Measurements from ENCODE around the gene SOS2. TPM values are rescaled to one million over a fixed set of nuclear protein-coding genes. Genes with fewer than 3 reads are reported as not detected.

Gene SOS2
- total RNA-seq, 1 experiment from 2014 or later: 11.7 TPM

DNA sequence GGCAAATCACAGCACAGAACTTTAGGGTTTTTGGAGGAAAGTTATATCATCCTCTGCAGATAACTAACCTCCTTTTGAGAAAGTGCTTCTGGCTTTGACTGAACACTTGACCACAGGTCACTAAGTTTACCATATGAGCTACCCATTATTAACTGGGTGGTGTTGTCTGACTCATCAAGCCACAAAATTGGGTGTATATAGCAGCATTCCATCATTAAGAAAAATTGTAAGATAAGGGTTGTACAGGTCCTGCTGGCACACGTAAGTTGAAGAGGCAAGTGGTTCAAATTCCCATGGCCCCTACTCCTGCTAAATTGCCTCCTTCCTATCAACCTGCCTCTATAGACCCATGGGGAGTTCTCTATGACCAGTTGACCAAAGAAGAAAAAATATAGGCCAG, 41.1 kb upstream of the SOS2 start:
- H3K4me2 ChIP-seq (ENCODE audit: low read length): no peak overlapping the region
- ATAC-seq: no peak

GRCh38 chr14:50270932-50271331, 39.6 kb upstream of the SOS2 start:
- H3K79me2 ChIP-seq (ENCODE audit: insufficient read depth, low read length): no peaks in the 10 kb centered on the region
- peaks cover 0 to 6% of the 10 kb centered on the region in 2 experiments; a peak in 1 of 4 replicates for H3K36me3 ChIP-seq (ENCODE audit: control insufficient read depth in 1 of 2, insufficient read depth in 2 of 2, low read length in 2 of 2)
- no peaks in the 10 kb centered on the region for H3K4me1 ChIP-seq (ENCODE audit: control insufficient read depth in 1 of 2, insufficient read depth in 2 of 2, low read length in 2 of 2)
- CTCF ChIA-PET: no interaction called here
- no peak overlapping the region for H3K27ac ChIP-seq (ENCODE audit: low read depth, low read length)
- no peaks in the 10 kb centered on the region for H3K9me3 ChIP-seq (ENCODE audit: control insufficient read depth in 1 of 2, insufficient read depth in 1 of 2, low read depth in 1 of 2, low read length in 2 of 2)
- no TSS peak for BruUV-seq (replicated peaks)
- DNase-seq (ENCODE audit: low read depth, low spot score): no peak
- no peak overlapping the region for H2AFZ ChIP-seq (ENCODE audit: low read depth, low read length, poor library complexity, severe bottlenecking)
- no peak for ATAC-seq
- POLR2A ChIA-PET: no interaction called here
- intact Hi-C loops (cut with micrococcal nuclease): no loop called here
- RAD21 ChIA-PET (ENCODE audit: low non-redundant PET in 1 of 2, low total read pairs in 2 of 2, uncharacterized antibody in 2 of 2, unreplicated experiment in 2 of 2): no interaction called here
- H3K9me2 ChIP-seq (ENCODE audit: insufficient read depth): no peaks in the 10 kb centered on the region
- no peak overlapping the region for H3K9ac ChIP-seq (ENCODE audit: low read length)
- no peaks in the 10 kb centered on the region for H3K27me3 ChIP-seq (ENCODE audit: insufficient read depth, low read length)
- no peaks in the 10 kb centered on the region for H4K20me1 ChIP-seq (ENCODE audit: insufficient read depth)
- no peak overlapping the region for H3K4me2 ChIP-seq (ENCODE audit: low read length)
- H3K4me3 ChIP-seq (replicated peaks in 1 of 2; ENCODE audit: low read depth in 1 of 2, low read length in 2 of 2): no peak overlapping the region
- TF ChIP-seq FOSL1 (IDR thresholded peaks at IDR 0.05; ENCODE audit: low read depth): no peak
- TF ChIP-seq CBX3 (IDR thresholded peaks at IDR 0.05; ENCODE audit: low read depth): no peak
- no peak for TF ChIP-seq ZNF274 (IDR thresholded peaks at IDR 0.05; ENCODE audit: low read depth, low read length)
- TF ChIP-seq, protein P1, sequence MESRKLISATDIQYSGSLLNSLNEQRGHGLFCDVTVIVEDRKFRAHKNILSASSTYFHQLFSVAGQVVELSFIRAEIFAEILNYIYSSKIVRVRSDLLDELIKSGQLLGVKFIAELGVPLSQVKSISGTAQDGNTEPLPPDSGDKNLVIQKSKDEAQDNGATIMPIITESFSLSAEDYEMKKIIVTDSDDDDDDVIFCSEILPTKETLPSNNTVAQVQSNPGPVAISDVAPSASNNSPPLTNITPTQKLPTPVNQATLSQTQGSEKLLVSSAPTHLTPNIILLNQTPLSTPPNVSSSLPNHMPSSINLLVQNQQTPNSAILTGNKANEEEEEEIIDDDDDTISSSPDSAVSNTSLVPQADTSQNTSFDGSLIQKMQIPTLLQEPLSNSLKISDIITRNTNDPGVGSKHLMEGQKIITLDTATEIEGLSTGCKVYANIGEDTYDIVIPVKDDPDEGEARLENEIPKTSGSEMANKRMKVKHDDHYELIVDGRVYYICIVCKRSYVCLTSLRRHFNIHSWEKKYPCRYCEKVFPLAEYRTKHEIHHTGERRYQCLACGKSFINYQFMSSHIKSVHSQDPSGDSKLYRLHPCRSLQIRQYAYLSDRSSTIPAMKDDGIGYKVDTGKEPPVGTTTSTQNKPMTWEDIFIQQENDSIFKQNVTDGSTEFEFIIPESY (IDR thresholded peaks at IDR 0.05; ENCODE audit: extremely low read depth, insufficient replicate concordance, low read length): no peak
- TF ChIP-seq, protein P2, sequence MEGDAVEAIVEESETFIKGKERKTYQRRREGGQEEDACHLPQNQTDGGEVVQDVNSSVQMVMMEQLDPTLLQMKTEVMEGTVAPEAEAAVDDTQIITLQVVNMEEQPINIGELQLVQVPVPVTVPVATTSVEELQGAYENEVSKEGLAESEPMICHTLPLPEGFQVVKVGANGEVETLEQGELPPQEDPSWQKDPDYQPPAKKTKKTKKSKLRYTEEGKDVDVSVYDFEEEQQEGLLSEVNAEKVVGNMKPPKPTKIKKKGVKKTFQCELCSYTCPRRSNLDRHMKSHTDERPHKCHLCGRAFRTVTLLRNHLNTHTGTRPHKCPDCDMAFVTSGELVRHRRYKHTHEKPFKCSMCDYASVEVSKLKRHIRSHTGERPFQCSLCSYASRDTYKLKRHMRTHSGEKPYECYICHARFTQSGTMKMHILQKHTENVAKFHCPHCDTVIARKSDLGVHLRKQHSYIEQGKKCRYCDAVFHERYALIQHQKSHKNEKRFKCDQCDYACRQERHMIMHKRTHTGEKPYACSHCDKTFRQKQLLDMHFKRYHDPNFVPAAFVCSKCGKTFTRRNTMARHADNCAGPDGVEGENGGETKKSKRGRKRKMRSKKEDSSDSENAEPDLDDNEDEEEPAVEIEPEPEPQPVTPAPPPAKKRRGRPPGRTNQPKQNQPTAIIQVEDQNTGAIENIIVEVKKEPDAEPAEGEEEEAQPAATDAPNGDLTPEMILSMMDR (IDR thresholded peaks at IDR 0.05 in 2 of 3, conservative IDR thresholded peaks at IDR 0.05 in 1 of 3; ENCODE audit: borderline replicate concordance in 1 of 3, insufficient read depth in 1 of 3, low read depth in 2 of 3, low read length in 2 of 3): no peak
- TF ChIP-seq POLR2A (IDR thresholded peaks at IDR 0.05; ENCODE audit: borderline replicate concordance, extremely low read depth, insufficient read depth, insufficient read length): no peak
- TF ChIP-seq ATF3 (IDR thresholded peaks at IDR 0.05): no peak
- TF ChIP-seq EZH2phosphoT487 (IDR thresholded peaks at IDR 0.05; ENCODE audit: borderline replicate concordance): no peak
- no peak for TF ChIP-seq SIN3A (IDR thresholded peaks at IDR 0.05; ENCODE audit: low read depth)
- TF ChIP-seq EGR1 (IDR thresholded peaks at IDR 0.05; ENCODE audit: low read depth): no peak
- TF ChIP-seq ELF1 (IDR thresholded peaks at IDR 0.05; ENCODE audit: borderline replicate concordance, low read depth): no peak

More for the DNA sequence above, 41.1 kb upstream of the SOS2 start:
- H3K9me2 ChIP-seq (ENCODE audit: insufficient read depth): no peaks in the 10 kb centered on the region
- TF ChIP-seq POLR2A (IDR thresholded peaks at IDR 0.05; ENCODE audit: borderline replicate concordance, extremely low read depth, insufficient read depth, insufficient read length): no peak
- TF ChIP-seq CEBPB (IDR thresholded peaks at IDR 0.05; ENCODE audit: low read depth): no peak
- TF ChIP-seq, protein P1 (IDR thresholded peaks at IDR 0.05; ENCODE audit: extremely low read depth, insufficient replicate concordance, low read length): no peak
- TF ChIP-seq EZH2phosphoT487 (IDR thresholded peaks at IDR 0.05; ENCODE audit: borderline replicate concordance): no peak
- ChIA-PET CTCF (no interaction called here), RAD21 (ENCODE audit: low non-redundant PET in 1 of 2, low total read pairs in 2 of 2, uncharacterized antibody in 2 of 2, unreplicated experiment in 2 of 2) (no interaction called here), POLR2A (no interaction called here)
- H3K4me3 ChIP-seq (replicated peaks in 1 of 2; ENCODE audit: low read depth in 1 of 2, low read length in 2 of 2): no peak overlapping the region
- DNase-seq (ENCODE audit: low read depth, low spot score): no peak
- H3K9me3 ChIP-seq (ENCODE audit: control insufficient read depth in 1 of 2, insufficient read depth in 1 of 2, low read depth in 1 of 2, low read length in 2 of 2): no peaks in the 10 kb centered on the region
- H3K79me2 ChIP-seq (ENCODE audit: insufficient read depth, low read length): no peaks in the 10 kb centered on the region
- H4K20me1 ChIP-seq (ENCODE audit: insufficient read depth): no peaks in the 10 kb centered on the region
- no peak overlapping the region for H3K9ac ChIP-seq (ENCODE audit: low read length)
- H2AFZ ChIP-seq (ENCODE audit: low read depth, low read length, poor library complexity, severe bottlenecking): no peak overlapping the region
- H3K36me3 ChIP-seq (ENCODE audit: control insufficient read depth in 1 of 2, insufficient read depth in 2 of 2, low read length in 2 of 2): peaks cover 0 to 6% of the 10 kb centered on the region in 2 experiments; a peak in 1 of 4 replicates
- no peaks in the 10 kb centered on the region for H3K27me3 ChIP-seq (ENCODE audit: insufficient read depth, low read length)
- intact Hi-C loops (cut with micrococcal nuclease): no loop called here
- no peak overlapping the region for H3K27ac ChIP-seq (ENCODE audit: low read depth, low read length)
- no TSS peak for BruUV-seq (replicated peaks)
- no peaks in the 10 kb centered on the region for H3K4me1 ChIP-seq (ENCODE audit: control insufficient read depth in 1 of 2, insufficient read depth in 2 of 2, low read length in 2 of 2)

Data from HCT116 (cell line).